ENCODE results near the gene DLGAP1. TPM values are rescaled to one million over a fixed set of nuclear protein-coding genes. Genes with fewer than 3 reads are reported as not detected.

DLGAP1 gene
- total RNA-seq, 1 experiment from 2014 or later, result 0.39 TPM

- TF ChIP-seq ZBTB33 (IDR thresholded peaks at IDR 0.05; ENCODE audit: extremely low read depth, insufficient replicate concordance, low read length) (no peak), YY1 (IDR thresholded peaks at IDR 0.05; ENCODE audit: extremely low read depth, insufficient replicate concordance, low read depth, low read length) (no peak), SRF (IDR thresholded peaks at IDR 0.05; ENCODE audit: low read depth) (no peak), EGR1 (IDR thresholded peaks at IDR 0.05; ENCODE audit: low read depth) (no peak), POLR2A (IDR thresholded peaks at IDR 0.05; ENCODE audit: borderline replicate concordance, extremely low read depth, insufficient read depth, insufficient read length) (peak; percentile 35), SP1 (IDR thresholded peaks at IDR 0.05; ENCODE audit: low read depth) (no peak), JUND (IDR thresholded peaks at IDR 0.05) (no peak), ATF3 (IDR thresholded peaks at IDR 0.05) (no peak)
These were observed 790.4 kb downstream of the DLGAP1 start (continued) for GRCh38 chr18:3664563-3665178.

GRCh38 chr18:3663870-3664512 lies 791.1 kb downstream of the DLGAP1 start:
- Histone ChIP-seq H3K9ac (ENCODE audit: low read length) (peak overlapping the region; percentile 65), H3K4me1 (ENCODE audit: control insufficient read depth in 1 of 2, insufficient read depth in 2 of 2, low read length in 2 of 2) (peaks cover 60 to 80% of the 10 kb centered on the region in 2 experiments), H3K27ac (ENCODE audit: low read depth, low read length) (peak overlapping the region; percentile 85), H3K4me3 (replicated peaks in 1 of 2; ENCODE audit: low read depth in 1 of 2, low read length in 2 of 2) (no peak overlapping the region), H3K9me2 (ENCODE audit: insufficient read depth) (no peaks in the 10 kb centered on the region), H3K27me3 (ENCODE audit: insufficient read depth, low read length) (no peaks in the 10 kb centered on the region), H3K79me2 (ENCODE audit: insufficient read depth, low read length) (no peaks in the 10 kb centered on the region), H3K4me2 (ENCODE audit: low read length) (peak overlapping the region; percentile 67), H2AFZ (ENCODE audit: low read depth, low read length, poor library complexity, severe bottlenecking) (no peak overlapping the region), H3K9me3 (ENCODE audit: control insufficient read depth in 1 of 2, insufficient read depth in 1 of 2, low read depth in 1 of 2, low read length in 2 of 2) (no peaks in the 10 kb centered on the region), H3K36me3 (ENCODE audit: control insufficient read depth in 1 of 2, insufficient read depth in 2 of 2, low read length in 2 of 2) (peaks cover 0 to 12% of the 10 kb centered on the region in 2 experiments; a peak in 2 of 4 replicates), H4K20me1 (ENCODE audit: insufficient read depth) (no peaks in the 10 kb centered on the region)
- ATAC-seq, result no peak
- TF ChIP-seq JUND (IDR thresholded peaks at IDR 0.05), result no peak
- TF ChIP-seq ATF3 (IDR thresholded peaks at IDR 0.05), result no peak
- TF ChIP-seq TCF7L2 (IDR thresholded peaks at IDR 0.05; ENCODE audit: borderline replicate concordance, extremely low read depth, insufficient read depth, insufficient read length), result no peak
- BruUV-seq (replicated peaks), result no TSS peak
- CTCF ChIA-PET, result interaction anchor here (0.7 to 3.6 kb wide), 9 partner anchors 11 to 417 kb away, joined by 3 to 65 read pairs (median 4); partner anchors contain the start of gene MYL12A
- POLR2A ChIA-PET, result interaction anchor here (0.6 to 5.7 kb wide), 10 partner anchors 8 to 367 kb away, joined by 3 to 101 read pairs (median 45); no protein-coding TSS in a partner anchor
- intact Hi-C loops (cut with micrococcal nuclease), result no loop called here
- RAD21 ChIA-PET (ENCODE audit: low non-redundant PET in 1 of 2, low total read pairs in 2 of 2, uncharacterized antibody in 2 of 2, unreplicated experiment in 2 of 2), result interaction anchor here (0.6 to 2.8 kb wide), 4 partner anchors 11 to 216 kb away, joined by 3 to 16 read pairs (median 5); no protein-coding TSS in a partner anchor
- DNase-seq (ENCODE audit: low read depth, low spot score), result no peak

Data from HCT116 (cell line).